Activated CD8-positive, alpha-beta memory T cell treated with anti-CD3 and anti-CD28 coated beads, Interleukin-2, amount 50 U/mL, for 48 hours (primary cell): ENCODE results near the gene ARHGEF25.
"Not testable (repeated sequence)": the region's sequence is repeated elsewhere in the genome, so short reads cannot be mapped to it uniquely, and the experiment has no call there.

Experiments used
- DNase-seq: peaks from one replicate; pipeline ENCODE4 v3.0.0-alpha.2; 2020

ARHGEF25 gene

DNA sequence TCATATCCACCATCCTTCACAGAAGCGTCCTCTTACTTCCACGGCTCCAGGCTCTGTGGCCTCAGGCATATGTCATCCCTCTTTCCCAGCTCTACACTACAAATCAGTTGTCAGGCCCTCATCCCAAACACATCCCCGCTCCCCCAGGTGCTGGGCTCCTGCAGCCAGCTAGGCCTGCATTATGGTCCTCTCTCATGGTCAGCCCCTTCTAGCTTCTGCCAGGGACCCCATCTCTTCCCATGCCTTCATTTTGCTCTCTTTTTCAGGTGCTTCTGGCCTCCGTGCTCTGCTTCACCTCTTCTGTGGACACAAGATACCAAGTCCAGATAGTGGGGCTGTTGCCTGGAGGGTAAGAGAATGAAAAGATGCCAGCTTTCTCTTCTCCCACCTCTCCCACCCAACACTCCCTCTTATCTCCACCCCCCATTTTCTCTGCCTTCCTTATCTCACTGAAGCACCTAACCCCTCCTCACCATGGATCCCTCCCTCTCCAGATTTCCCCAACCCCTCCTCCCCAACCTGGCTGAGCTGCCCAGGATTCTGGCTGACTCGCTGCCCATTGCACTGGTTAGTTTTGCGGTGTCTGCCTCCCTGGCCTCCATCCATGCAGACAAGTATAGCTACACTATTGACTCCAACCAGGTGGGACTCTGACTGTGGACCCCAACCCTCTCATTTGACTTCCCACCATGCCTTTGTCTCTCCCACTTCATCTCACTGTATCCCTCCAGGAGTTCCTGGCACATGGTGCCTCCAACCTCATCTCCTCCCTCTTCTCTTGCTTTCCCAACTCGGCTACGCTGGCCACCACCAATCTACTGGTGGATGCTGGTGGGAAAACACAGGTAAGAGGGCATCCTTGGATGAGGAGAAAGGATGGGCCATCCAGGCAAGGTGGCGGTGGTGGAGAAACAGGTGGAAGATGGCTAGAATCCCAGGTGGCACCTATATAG, 11.3 kb downstream of the ARHGEF25 start:
- DNase-seq: no peak

DNA sequence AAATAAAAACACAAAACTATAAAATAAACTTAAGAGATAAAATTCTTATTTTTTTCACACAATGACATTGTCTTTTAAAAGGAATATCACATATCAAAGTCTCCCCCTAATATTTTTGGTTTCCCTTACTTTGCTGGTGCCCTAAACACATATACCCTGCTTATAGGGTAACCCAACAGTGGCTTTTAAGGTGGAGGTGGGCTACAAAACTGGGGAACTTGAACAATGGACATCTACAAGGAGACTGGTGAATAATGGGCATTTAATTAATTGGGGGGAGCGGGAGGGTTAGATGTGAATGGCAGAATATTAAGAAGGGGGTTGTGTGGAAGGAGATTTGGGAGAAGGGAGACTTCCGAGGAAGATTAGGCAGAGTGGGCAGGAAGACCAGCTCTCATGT, 12.2 kb downstream of the ARHGEF25 start:
- DNase-seq: no peak

DNA sequence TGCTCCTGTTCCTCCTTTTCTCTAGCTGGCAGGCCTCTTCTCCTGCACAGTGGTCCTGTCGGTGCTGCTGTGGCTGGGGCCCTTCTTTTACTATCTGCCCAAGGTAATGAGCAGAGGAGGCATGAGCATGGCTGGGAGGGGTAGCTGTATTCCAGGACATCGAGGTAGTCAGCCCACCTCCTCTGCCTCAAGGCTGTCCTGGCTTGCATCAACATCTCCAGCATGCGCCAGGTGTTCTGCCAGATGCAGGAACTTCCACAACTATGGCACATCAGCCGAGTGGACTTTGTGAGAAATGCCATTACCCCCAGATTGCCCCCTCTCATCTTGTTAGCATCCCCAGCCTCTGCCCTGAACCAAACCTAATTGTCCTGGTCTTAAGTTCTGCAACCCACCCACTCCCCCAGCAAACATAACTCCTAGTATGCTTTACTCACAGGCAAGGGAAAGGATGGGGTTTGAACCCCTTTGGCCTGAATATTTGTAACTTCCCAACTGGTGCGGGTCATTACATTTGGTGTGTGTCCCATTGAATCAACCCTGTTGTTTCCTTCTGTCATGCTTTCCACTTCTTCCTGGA, 12.7 kb downstream of the ARHGEF25 start:
- DNase-seq: no peak

DNA sequence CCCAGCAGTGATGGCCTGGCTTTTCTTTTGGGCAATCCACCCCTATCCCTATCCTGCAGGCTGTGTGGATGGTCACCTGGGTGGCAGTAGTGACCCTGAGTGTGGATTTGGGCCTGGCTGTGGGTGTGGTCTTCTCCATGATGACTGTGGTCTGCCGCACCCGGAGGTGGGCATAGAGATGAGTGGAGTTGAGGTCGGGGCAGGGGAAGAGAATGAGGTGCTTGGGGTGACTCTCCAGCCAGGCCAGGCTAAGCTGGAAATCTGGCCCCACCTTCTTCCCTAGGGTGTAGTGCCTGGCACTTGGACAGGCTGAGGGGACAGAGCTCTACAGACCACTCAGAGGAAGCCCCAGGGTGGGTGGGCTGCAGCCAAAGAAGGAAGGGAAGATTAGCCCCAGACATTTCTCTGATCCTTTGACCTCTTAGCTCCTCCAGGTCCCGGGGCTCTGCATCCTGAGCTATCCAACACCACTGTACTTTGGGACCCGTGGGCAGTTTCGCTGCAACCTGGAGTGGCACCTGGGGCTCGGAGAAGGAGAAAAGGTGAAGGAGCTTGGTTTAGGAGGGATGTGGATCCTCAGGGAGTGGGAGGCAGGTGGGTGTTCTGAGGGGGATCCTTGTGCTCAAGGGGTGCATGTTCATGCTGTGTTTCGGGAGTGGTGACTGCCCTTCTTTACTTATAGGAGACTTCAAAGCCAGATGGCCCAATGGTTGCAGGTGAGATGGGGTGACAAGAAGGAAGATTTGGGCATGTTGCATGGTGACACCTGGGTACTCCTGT, 13.4 kb downstream of the ARHGEF25 start:
- DNase-seq: no peak

DNA sequence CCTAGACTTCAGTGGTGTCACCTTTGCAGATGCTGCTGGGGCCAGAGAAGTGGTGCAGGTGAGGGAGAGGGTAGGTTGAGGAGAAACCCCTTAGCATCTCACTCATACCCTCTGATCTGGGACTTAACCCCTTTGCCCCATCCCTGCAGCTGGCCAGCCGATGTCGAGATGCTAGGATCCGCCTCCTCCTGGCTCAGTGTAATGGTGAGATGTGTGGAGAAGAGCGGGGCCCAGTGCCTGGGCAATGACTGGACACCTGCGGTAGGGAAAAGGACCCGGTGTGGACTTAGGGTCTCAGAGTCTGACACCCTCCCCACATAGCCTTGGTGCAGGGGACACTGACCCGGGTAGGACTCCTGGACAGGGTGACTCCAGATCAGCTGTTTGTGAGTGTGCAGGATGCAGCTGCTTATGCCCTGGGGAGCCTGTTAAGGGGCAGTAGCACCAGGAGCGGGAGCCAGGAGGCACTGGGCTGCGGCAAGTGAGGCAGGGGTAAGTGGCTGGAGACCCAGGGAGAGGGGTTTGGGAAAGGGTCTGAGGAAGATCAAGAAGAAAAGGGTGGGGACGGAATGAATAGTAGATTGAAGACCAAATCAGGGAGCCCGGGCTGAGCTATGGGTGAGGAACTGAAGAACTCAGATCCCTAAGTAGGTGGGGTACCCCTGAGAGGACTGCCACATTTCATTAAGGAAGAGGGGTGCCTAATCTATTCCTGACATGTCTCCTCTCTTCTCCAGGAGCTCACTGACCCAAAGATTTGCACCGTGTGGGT, 14.2 kb downstream of the ARHGEF25 start:
- DNase-seq: peak; percentile 47

DNA sequence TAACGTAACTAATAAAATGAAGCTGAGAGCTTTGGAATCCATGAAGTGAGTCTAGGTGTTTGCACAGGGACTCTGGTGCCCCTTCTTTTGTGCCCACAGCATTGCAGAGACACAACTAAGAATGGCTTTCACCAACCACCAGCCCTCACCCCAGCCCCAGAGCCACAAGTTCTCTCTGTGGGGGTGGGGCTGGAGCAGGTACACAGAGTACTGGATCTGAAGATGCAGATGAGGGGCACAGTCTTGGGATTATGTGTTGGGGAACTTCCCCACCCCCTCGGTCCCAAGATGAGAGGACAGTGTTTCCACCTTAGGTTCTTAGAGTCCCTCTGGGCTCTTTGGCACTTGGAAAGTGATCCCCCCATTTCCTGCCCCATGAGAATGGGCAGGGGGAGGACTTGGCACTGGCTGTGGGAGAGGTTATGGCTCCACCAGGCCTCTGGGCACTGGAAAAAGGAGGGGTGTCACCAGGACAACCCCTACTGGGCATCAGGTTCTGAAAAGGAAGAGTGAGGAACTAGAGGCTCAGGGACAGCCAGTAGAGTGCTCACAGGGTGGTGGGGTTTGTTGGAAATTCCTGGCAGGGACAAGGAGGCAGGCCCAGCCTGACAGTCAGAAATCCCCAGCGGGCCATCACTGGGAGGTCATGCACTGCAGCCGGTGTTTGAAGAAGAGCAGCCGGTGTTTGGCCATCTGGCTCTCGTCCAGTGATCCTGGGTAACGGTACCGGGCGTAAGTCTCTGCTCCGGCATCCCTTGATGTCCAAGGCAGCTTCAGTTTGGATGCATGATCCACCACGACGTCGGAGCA, 15.1 kb downstream of the ARHGEF25 start:
- peak; percentile 46 for DNase-seq

DNA sequence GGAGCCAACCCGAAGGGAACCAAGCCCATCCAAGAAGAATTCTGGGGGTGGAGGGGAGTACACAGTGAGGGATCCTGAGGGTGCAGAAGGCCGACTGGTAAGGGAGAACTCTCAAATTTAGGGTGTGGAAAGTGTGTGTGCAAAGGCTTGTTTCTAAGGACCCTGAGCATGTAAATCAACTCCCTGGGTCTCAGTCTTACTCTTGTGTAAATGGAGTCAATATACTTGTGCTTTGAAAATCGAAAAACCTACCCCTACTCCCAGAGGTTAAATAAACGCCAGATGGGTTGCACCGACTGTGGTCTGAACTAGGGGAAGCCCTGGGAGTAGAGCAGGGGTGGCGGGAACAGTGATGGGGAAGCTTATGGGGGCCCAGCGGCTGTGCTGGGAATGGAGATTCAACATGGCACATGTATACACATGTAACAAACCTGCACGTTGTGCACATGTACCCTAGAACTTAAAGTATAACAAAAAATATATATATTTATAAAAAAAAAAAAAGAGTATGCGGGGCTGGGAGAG, 15.7 kb downstream of the ARHGEF25 start:
- no peak for DNase-seq

DNA sequence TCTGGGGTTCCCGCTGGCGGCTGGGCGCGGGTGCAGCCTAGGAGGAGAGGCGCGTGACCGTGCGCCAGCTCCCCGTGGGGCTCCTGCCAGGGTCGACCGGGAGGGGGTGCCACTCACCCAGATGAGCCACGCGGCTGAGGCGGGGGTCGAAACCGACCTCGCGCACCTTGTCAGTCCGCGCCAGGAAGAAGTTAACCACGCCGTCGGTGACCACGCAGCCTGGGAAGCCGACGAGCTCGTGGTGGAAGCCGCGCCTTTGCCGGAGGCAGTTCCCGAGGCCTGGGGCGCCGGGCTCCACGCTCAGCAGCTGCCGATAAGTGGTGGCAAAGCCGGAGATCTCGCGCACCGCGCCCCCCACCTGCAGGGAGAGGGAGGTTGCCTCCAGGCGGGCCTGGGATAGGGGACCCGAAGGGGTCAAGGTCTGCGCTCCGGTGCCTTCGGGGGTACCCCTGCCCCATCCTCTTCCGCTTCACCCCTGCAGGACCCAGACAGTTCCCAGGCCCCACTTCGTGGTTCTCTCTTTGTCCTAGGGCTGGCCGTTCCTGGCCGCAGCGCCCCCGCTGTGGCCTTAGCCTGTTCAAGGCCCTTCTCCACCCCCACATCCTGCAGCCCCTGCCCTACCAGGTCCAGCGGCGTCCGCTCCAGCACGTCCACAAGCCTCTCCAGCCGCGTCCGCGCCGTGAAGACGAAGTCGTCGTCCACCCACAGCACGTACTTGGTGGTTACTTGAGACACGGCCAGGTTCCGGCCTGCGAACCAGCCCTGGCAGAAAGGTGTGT, 16.5 kb downstream of the ARHGEF25 start:
- peak; percentile 67 for DNase-seq

DNA sequence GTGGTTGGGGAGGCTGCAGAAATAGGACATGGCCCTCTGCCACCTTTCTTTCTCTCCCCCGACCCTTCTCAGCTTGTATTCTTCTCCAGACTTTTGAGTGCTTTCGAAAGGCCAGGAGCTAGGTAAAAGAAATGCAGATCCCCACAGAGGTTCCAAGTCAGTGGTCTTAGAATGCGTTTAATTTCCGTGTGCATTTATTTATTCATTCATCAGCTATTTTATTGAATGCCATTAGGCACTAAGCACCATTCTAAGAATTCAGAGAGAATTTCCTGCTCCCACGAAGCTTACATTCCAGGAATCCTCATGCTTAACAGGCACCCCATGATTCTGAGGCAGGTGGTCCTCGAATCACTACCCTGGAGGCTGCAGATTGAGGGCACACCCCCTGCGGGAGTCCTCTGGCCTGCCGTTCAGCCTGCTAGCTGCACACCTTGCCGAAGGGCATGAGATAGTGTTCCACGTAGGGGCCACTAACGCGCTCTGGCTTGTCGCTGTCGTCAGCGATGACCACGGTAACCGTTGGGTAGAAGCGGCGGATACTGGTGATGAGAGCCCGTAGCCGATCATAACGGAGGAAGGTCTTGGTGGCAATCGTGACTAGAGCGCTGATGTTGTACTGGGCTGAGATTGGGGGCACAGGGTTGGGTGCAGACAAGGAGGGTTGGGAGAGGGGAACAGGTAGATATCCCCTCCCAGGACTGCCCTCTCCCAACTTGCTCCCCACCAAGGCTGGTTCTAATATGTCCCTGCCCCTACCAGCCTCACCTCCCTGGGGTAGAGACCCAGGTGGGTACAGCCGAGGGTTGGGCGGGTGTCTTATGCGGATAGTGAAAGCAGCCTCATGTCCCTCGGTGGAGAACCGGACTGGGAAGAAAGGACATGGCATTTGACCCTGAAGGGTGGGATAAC, 17.3 kb downstream of the ARHGEF25 start:
- no peak for DNase-seq

DNA sequence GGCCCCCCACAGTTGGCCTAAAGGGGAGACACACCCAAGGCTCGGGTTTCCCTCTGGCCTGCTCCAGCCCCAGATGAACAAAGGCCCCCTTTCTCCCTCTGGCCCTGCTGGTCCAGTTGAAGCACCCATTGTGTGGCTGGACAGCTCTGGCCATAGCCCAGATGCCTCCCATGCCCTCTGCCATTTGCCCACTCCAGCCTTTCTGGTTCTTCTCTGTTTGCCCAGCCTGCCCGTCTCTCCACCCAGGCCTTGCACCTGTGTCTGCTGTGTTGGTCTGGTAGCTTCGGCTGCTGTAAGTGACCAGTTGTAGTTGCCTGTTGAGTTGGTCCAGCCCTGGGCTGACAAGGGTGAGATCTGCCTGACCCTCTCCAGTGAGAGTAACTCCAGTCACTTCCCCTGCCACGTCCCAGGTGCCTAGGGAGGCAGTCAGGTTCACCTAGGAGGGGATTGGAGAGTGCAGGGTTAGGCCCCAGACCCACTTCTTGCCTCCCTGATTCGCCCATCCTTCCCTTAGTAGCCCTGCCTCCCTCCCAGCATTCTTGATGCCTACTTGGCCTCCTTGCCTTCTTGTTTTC, 18.7 kb downstream of the ARHGEF25 start:
- DNase-seq: no peak

DNA sequence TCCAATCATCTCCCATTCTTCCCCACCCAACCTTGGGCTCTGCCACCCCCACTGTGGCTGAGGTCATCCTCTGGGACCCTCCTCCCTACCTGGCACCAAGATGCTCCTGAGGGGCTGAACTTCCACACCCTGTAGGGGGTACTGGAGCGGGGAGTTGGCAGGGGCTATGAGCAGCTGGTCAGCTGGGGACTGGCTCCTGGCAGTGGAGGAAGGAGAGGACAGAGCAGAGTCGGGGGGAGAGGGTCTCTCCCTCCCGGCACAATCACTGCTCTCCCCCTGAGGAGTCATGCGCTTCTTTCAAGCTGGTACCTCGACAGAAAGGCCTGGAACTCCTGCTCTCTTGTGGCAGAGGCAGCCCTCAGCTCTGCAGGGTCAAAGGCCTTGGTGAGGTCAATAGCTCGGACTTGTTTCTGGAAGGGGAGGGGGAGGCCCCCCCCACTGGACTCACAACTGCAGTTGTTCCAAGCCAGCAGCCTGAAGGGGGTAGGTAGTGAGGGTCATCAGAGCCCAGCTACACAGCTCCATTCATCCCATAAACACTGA, 19.7 kb downstream of the ARHGEF25 start:
- DNase-seq: peak; percentile 51

DNA sequence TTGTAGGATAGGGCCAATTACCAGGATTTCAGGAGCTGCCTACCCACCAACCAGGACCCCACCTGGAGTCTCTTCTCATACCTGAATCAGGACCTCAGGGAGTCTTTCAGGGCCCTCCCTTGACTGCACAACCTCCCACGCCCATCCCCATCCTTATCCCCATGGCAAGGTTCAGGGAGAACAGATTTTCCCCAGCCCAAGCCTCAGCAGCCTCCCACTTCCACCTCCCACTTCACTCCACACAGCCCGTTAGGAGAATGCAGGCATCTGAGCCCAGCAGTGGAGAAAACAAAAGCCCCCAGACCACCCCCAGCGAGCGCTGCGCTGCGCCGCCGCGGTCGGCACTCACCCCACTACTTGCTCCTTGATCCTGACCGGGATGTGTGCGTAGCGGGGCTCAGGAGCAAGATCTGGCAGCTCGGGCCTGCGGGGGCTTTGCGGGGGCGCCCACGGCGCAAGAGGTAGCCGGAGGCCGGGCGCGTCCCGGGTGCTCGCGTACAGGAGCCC, 20.4 kb downstream of the ARHGEF25 start:
- peak; percentile 54 for DNase-seq

DNA sequence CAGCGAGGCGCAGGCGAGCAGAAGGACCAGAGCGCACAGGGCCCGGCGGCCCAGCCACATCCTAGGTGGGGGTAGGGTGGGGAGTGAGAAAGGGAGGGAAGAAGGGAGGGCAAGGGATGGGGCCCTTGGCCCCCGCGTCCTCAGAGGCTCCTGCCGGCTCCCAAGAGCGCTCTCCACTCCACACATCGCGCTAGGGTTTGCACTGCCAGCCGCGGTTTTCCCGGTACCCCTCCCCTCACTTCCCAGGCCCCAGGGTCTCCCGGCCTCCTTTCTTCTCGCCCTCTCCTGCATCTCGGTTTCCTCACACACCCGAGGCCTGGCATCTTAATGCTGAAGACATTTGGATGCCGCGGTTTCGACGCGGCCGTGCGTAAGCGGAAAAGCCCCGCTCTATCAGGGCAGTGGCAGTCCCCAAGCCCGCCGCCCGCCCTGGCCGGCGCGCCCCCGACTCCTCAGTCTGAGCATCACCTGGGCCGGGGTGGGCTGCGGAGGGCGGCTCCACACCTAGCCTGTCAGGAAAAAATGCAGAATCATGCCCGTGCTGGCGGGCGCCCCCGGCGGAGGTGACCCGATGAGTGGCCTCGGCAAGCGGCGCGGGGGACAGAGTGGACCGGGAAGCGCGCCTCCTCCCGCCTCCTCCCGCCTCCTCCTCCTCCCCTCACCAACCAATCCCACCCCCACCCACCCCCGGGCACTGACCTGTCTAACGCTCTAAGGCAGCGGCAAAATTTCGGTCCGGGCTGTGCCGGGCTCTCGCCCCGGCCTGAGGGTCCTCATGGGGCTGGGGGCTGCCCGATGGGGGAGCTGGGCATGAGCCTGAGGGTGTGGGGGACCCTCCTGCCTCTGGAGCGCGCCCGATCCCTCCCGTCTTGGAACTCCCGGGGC, 21.1 kb downstream of the ARHGEF25 start:
- peak; percentile 70 for DNase-seq

DNA sequence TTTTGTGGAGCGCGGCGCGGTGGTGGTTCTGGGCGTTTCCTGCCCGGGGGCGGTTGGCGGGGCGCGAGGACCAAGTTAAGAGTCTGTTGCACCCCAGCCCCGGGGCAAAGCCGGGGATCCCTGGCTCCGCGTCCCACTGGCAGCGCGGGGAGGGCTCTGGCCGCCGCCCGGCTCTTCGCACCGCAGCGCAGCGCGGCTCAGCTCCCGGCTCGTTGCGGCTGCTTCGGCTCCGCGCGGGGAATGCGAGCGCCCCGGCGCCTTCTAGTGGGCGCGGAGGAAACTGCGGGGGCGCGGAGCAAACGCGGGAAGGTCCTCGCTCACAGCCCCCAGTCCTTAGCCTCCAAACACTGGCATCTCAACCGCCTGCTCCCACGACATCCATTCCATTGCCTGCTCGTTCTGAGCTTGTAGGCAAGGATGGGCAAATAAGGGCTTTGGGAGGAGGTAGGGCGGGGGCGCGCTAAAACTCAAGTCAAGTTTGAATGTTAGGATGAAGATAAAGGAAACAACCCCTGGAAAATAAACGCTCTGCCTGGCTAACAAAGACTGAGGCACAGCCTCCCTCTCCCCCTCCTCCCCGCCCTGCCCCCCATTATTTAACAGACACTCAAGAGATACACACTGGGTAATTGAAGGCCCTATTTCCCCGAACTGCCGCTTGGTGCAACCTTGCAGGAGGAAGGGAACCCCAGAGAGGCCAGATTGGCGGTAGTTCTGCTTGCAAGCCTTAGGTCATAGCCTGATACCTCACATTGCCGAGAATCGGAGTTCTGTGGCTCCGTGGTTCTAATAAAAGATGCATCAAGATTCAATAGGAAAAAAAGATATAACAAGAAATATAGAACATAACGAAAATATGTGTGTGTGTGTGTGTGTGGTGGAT, 22.0 kb downstream of the ARHGEF25 start, which contains the start of gene B4GALNT1:
B4GALNT1 (minus strand) TSS at position 244 of the 883 bp plus-strand sequence. CDS start 1,069 bp downstream, outside the sequence.
- peak; percentile 87 for DNase-seq

DNA sequence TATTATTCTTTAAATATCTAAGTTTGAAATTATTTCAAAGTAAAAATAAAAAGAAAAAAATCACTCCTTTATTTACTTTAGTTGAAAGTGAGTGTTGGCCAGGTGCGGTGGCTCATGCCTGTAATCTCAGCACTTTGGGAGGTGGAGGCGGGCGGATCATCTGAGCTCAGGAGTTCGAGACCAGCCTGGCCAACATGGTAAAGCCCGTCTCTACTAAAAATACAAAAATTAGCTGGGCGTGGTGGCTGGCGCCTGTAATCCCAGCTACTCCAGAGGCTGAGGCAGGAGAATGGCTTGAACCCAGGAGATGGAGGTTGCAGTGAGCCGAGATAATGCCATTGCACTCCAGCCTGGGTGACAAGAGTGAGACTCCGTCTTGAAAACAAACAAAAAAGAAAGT, 25.5 kb downstream of the ARHGEF25 start:
- not testable (repeated sequence) for DNase-seq

DNA sequence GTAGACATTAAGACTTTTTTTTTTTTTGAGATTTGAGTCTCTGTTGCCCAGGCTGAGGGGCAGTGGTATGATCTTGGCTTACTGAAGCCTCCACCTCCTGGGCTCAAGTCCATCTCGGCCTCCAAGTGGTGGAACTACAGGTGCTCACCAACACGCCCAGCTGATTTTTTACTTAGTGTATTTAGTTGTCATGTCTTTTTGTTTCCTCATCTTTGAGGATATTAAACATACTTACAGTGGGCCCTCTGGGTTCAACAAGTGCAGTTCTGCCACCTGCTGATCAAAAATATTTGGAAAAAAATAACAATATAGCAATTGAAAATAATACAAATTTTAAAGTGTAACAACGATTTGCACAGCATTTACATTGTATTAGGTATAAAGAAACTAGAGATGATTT, 26.1 kb downstream of the ARHGEF25 start:
- DNase-seq: no peak
